ENCODE data around the gene MGST2.
A peak's percentile ranks its signal among the peaks of the same experiment; 100 is the strongest.

The MGST2 gene

GRCh38 chr4:139664442-139664841 lies 1.2 kb upstream of the MGST2 start:
- H3K4me3 ChIP-seq (ENCODE audit: low read depth, low read length), result no peak overlapping the region
- no peak for TF ChIP-seq CTCF (IDR thresholded peaks at IDR 0.05; ENCODE audit: low read depth, low read length)

- H3K4me3 ChIP-seq (ENCODE audit: low read depth, low read length), result peak overlapping the region; percentile 61
- no peak for TF ChIP-seq CTCF (IDR thresholded peaks at IDR 0.05; ENCODE audit: low read depth, low read length)
These were observed 435 bp upstream of the MGST2 start for GRCh38 chr4:139665079-139665689.

GRCh38 chr4:139666735-139667281 lies 1.2 kb downstream of the MGST2 start:
- TF ChIP-seq CTCF (IDR thresholded peaks at IDR 0.05; ENCODE audit: low read depth, low read length), result no peak
- peak overlapping the region; percentile 61; the same call in 1 of the 2 replicates for H3K4me3 ChIP-seq (ENCODE audit: low read depth, low read length)

- no peak for TF ChIP-seq CTCF (IDR thresholded peaks at IDR 0.05; ENCODE audit: low read depth, low read length)
- H3K4me3 ChIP-seq (ENCODE audit: low read depth, low read length), result no peak overlapping the region
These were observed 2.4 kb downstream of the MGST2 start for GRCh38 chr4:139668036-139668435.

GRCh38 chr4:139668658-139669201 lies 3.1 kb downstream of the MGST2 start:
- H3K4me3 ChIP-seq (ENCODE audit: low read depth, low read length), result no peak overlapping the region

GRCh38 chr4:139669335-139669734 lies 3.7 kb downstream of the MGST2 start:
- no peak overlapping the region for H3K4me3 ChIP-seq (ENCODE audit: low read depth, low read length)
- no peak for TF ChIP-seq CTCF (IDR thresholded peaks at IDR 0.05; ENCODE audit: low read depth, low read length)

More at GRCh38 chr4:139668658-139669201, 3.1 kb downstream of the MGST2 start:
- TF ChIP-seq CTCF (IDR thresholded peaks at IDR 0.05; ENCODE audit: low read depth, low read length), result no peak

- no peak for TF ChIP-seq CTCF (IDR thresholded peaks at IDR 0.05; ENCODE audit: low read depth, low read length)
- H3K4me3 ChIP-seq (ENCODE audit: low read depth, low read length), result no peak overlapping the region
These were observed 4.3 kb downstream of the MGST2 start for GRCh38 chr4:139669890-139670289.
